Left lung (tissue), 10 donors: ENCODE measurements around the gene EYA2. TPM values are rescaled to one million over a fixed set of nuclear protein-coding genes. Genes with fewer than 3 reads are reported as not detected.

Experiments
- ATAC-seq: fragments of 200-7000 bp; cut with Tn5 transposase; one replicate; pipeline ENCODE4 v1.9.1; 2020; ENCODE audit warnings: moderate library complexity
- DNase-seq, 4 donors: peaks; one replicate each; pipeline ENCODE4 v3.0.0-alpha.2; 2013 to 2020
- H3K27ac ChIP-seq, 2 donors: fragments of 200-600 bp; sonication (generic) in 1 of 2; one replicate each; pipeline versions ENCODE4 v1.5.0 to v1.8.0; 2020 to 2021
- H3K27me3 ChIP-seq, 2 donors: fragments of 200-600 bp; sonication (generic) in 1 of 2; one replicate each; pipeline versions ENCODE4 v1.5.0 to v1.8.0; 2020 to 2021
- H3K36me3 ChIP-seq, 2 donors: fragments of 200-600 bp; sonication (generic) in 1 of 2; one replicate each; pipeline versions ENCODE4 v1.5.0 to v1.8.0; 2020 to 2021
- H3K4me1 ChIP-seq, 2 donors: fragments of 200-600 bp; one replicate each; pipeline ENCODE4 v1.8.0; 2021
- H3K4me3 ChIP-seq, 2 donors: fragments of 200-600 bp; sonication (generic) in 1 of 2; one replicate each; pipeline versions ENCODE4 v1.5.0 to v1.8.0; 2020 to 2021; ENCODE audit warnings: mild to moderate bottlenecking in 1 of 2
- H3K9me3 ChIP-seq, 2 donors: fragments of 200-600 bp; sonication (generic) in 1 of 2; one replicate each; pipeline versions ENCODE4 v1.5.0 to v1.8.0; 2020 to 2021
- intact Hi-C, 2 donors: fragments of 100-400 bp; cut with DNase I; formaldehyde crosslinking; loops; one replicate each; pipeline versions ENCODE4 v1.11.2 to v1.14.2; 2022
- polyA plus RNA-seq, 6 donors: library from polyadenylated mRNA; unstranded; fragments of 120-200 nt; gene quantifications; one replicate each; pipeline ENCODE4 v1.2.1, GENCODE V29; 2013; ENCODE audit not compliant: insufficient read length in 6 of 6
- total RNA-seq, 2 donors: library from RNA; stranded (reverse); fragmentation: NEBNext Ultra II Directional; extraction: Animal tissue kit (Norgen Biotek cat#: 25700); gene quantifications; one replicate each; pipeline ENCODE4 v1.2.1, GENCODE V29; 2021
- TF ChIP-seq, protein P1 (sequence below), 2 donors: fragments of 200-600 bp; sonication (generic) in 1 of 2; IDR thresholded peaks; one replicate each; pipeline versions ENCODE4 v1.5.0 to v1.8.0; 2021; ENCODE audit warnings: antibody characterized with exemption in 2 of 2
- donor health status: DM: no; HTN: yes; CAD: no.
- donor health status: DM: no; HTN: no; CAD: no.

The EYA2 gene
- total and polyA plus RNA-seq, 8 donors: 0.77 to 2.3 (median 1.2) TPM

- TF ChIP-seq, protein P1, sequence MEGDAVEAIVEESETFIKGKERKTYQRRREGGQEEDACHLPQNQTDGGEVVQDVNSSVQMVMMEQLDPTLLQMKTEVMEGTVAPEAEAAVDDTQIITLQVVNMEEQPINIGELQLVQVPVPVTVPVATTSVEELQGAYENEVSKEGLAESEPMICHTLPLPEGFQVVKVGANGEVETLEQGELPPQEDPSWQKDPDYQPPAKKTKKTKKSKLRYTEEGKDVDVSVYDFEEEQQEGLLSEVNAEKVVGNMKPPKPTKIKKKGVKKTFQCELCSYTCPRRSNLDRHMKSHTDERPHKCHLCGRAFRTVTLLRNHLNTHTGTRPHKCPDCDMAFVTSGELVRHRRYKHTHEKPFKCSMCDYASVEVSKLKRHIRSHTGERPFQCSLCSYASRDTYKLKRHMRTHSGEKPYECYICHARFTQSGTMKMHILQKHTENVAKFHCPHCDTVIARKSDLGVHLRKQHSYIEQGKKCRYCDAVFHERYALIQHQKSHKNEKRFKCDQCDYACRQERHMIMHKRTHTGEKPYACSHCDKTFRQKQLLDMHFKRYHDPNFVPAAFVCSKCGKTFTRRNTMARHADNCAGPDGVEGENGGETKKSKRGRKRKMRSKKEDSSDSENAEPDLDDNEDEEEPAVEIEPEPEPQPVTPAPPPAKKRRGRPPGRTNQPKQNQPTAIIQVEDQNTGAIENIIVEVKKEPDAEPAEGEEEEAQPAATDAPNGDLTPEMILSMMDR (IDR thresholded peaks at IDR 0.05): no peak
- Histone ChIP-seq H3K9me3 (no peaks in the 10 kb centered on the region), H3K27me3 (peaks cover 0 to 24% of the 10 kb centered on the region in 2 donors), H3K27ac (no peak overlapping the region), H3K4me3 (no peak overlapping the region), H3K36me3 (no peaks in the 10 kb centered on the region), H3K4me1 (no peaks in the 10 kb centered on the region)
- intact Hi-C loops: no loop called here
- DNase-seq: no peak
- ATAC-seq: no peak
These were observed 121.5 kb downstream of the EYA2 start for GRCh38 chr20:47016068-47016664.

DNA sequence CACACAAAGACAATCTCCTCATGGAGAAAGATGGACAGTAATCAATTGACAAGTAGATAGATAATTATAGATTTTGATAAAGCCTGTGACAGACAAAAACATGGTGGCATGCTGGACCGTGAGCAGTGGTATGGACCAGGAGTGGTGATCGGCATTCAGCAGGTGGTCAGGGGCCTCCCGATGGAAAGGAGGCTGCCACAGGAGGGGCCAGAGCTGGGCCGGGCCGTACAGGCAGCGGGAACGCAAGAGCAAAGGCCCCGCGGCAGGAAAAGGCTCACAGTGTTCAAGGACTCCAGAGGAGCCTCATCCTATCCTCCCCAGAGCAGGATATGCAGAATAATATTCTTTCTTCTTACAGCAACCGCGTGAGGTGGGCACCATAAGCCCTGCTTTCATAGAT, 123.7 kb downstream of the EYA2 start:
- ATAC-seq: no peak
- Histone ChIP-seq H3K27me3 (peaks cover 0 to 33% of the 10 kb centered on the region in 2 donors), H3K9me3 (no peaks in the 10 kb centered on the region), H3K4me1 (no peaks in the 10 kb centered on the region), H3K27ac (no peak overlapping the region), H3K4me3 (no peak overlapping the region), H3K36me3 (no peaks in the 10 kb centered on the region)
- intact Hi-C loops: no loop called here
- no peak for DNase-seq
- TF ChIP-seq, protein P1 (IDR thresholded peaks at IDR 0.05): no peak

DNA sequence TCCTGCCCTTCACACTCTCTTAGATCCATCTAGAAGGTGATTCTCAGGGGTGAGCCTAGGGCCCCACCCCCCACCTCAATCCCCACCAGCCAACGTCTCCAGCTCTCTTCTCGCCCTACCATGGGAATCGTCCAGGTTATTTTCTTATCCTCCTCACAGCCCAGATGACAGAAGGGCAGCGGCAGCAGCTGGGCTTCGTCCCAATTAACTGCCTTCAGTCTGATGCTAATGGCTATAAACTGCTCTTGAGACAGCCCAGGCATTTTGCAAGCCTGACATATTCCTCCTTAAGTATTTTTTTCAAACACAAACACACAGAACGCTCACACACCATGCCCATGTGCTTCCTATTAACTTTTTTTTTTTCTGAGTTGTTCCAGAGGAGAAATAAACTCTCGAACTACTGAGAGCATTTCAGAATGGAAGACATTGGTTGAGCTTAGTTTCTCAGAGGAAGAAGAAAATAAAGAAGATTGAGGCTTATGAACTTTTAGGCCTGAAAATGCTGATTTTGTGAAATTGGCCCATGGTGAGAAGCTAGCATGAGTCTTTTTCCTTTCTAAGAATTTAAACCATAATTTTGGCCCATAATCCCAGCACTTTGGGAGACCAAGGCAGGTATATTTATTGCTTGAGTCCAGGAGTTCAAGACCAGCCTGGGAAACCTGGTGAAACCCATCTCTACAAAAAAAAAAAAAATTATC, 124.6 kb downstream of the EYA2 start:
- Histone ChIP-seq H3K4me1 (no peaks in the 10 kb centered on the region), H3K4me3 (no peak overlapping the region), H3K27ac (no peak overlapping the region), H3K9me3 (no peaks in the 10 kb centered on the region), H3K36me3 (no peaks in the 10 kb centered on the region), H3K27me3 (peaks cover 0 to 40% of the 10 kb centered on the region in 2 donors)
- intact Hi-C loops: no loop called here
- ATAC-seq (peak; percentile 64), DNase-seq (peak in 2 of 4 donors; percentile 92 to 94)
- TF ChIP-seq, protein P1 (IDR thresholded peaks at IDR 0.05): no peak

GRCh38 chr20:47020231-47020630, 125.6 kb downstream of the EYA2 start:
- ATAC-seq (no peak), DNase-seq (no peak)

GRCh38 chr20:47021850-47022249, 127.2 kb downstream of the EYA2 start:
- H3K4me3 ChIP-seq: no peak overlapping the region
- DNase-seq (no peak), ATAC-seq (no peak)
- H3K36me3 ChIP-seq: no peaks in the 10 kb centered on the region
- H3K9me3 ChIP-seq: no peaks in the 10 kb centered on the region
- intact Hi-C loops: no loop called here
- TF ChIP-seq, protein P1 (IDR thresholded peaks at IDR 0.05): no peak
- H3K27me3 ChIP-seq: peaks cover 0 to 29% of the 10 kb centered on the region in 2 donors
- H3K4me1 ChIP-seq: peaks cover 0 to 4% of the 10 kb centered on the region in 2 donors
- no peak overlapping the region for H3K27ac ChIP-seq

More at GRCh38 chr20:47020231-47020630, 125.6 kb downstream of the EYA2 start:
- peaks cover 0 to 43% of the 10 kb centered on the region in 2 donors for H3K27me3 ChIP-seq
- no peak overlapping the region for H3K4me3 ChIP-seq
- peaks cover 0 to 4% of the 10 kb centered on the region in 2 donors for H3K4me1 ChIP-seq
- H3K36me3 ChIP-seq: no peaks in the 10 kb centered on the region
- TF ChIP-seq, protein P1 (IDR thresholded peaks at IDR 0.05): no peak
- no peak overlapping the region for H3K27ac ChIP-seq
- intact Hi-C loops: no loop called here
- no peaks in the 10 kb centered on the region for H3K9me3 ChIP-seq
